Measurements from ENCODE around the gene ITGAL.

The ITGAL gene

DNA sequence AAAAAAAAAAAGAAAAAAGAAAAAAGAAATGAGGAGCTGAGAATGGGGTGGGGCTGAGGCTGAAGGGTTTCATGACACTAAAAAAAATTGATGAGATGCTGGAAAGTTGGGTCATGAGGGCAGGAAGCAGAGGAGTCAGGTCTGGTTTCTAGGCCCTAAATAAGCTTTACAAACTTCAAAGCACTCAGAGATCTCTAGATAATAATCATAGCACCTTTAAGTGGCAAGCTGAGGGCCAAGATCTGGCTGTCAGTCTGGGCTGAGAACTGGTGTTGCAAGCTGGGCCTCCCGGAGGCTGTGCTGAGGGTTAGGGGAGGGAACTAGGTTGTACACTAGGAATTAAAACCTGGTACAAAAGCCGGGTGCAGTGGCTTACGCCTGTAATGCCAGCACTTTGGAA, 79.2 kb downstream of the ITGAL start:
- TF ChIP-seq, protein P1, sequence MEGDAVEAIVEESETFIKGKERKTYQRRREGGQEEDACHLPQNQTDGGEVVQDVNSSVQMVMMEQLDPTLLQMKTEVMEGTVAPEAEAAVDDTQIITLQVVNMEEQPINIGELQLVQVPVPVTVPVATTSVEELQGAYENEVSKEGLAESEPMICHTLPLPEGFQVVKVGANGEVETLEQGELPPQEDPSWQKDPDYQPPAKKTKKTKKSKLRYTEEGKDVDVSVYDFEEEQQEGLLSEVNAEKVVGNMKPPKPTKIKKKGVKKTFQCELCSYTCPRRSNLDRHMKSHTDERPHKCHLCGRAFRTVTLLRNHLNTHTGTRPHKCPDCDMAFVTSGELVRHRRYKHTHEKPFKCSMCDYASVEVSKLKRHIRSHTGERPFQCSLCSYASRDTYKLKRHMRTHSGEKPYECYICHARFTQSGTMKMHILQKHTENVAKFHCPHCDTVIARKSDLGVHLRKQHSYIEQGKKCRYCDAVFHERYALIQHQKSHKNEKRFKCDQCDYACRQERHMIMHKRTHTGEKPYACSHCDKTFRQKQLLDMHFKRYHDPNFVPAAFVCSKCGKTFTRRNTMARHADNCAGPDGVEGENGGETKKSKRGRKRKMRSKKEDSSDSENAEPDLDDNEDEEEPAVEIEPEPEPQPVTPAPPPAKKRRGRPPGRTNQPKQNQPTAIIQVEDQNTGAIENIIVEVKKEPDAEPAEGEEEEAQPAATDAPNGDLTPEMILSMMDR (IDR thresholded peaks at IDR 0.05; ENCODE audit: low read depth, low read length), result no peak
- no peak for DNase-seq (ENCODE audit: extremely low read depth, low read depth)

- no peak for DNase-seq (ENCODE audit: extremely low read depth, low read depth)
- TF ChIP-seq, protein P1 (IDR thresholded peaks at IDR 0.05; ENCODE audit: low read depth, low read length), result no peak
Measured at GRCh38 chr16:30552956-30553355, 80.4 kb downstream of the ITGAL start.

DNA sequence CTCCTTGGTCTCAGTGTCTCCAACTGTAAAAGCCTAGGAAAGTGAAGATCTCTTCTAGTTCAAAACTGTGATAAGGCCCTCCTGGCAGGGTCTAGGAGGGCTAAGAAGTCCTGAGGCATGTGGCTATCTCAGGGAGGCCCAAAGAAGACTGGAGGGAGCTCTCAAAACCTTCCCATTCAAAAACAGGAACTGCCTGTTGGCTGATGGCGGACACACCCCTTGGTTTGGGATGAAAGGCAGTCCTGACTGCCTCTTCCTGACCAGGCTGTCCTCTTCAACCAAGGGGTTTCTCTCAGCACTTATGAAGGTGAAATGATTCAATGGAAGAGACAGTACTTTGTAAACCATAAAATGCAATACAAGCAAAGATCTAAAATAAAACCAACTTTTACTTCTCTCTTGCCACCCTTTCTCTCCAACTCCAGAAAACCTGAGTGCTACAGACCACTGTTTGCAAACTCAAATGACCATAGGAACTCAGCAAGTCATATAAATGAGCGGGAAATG, 80.9 kb downstream of the ITGAL start:
- TF ChIP-seq, protein P1 (IDR thresholded peaks at IDR 0.05; ENCODE audit: low read depth, low read length), result no peak
- DNase-seq (ENCODE audit: extremely low read depth, low read depth), result no peak

- no peak for DNase-seq (ENCODE audit: extremely low read depth, low read depth)
- TF ChIP-seq, protein P1 (IDR thresholded peaks at IDR 0.05; ENCODE audit: low read depth, low read length), result no peak
Measured at GRCh38 chr16:30554557-30555314, 82.2 kb downstream of the ITGAL start.

DNA sequence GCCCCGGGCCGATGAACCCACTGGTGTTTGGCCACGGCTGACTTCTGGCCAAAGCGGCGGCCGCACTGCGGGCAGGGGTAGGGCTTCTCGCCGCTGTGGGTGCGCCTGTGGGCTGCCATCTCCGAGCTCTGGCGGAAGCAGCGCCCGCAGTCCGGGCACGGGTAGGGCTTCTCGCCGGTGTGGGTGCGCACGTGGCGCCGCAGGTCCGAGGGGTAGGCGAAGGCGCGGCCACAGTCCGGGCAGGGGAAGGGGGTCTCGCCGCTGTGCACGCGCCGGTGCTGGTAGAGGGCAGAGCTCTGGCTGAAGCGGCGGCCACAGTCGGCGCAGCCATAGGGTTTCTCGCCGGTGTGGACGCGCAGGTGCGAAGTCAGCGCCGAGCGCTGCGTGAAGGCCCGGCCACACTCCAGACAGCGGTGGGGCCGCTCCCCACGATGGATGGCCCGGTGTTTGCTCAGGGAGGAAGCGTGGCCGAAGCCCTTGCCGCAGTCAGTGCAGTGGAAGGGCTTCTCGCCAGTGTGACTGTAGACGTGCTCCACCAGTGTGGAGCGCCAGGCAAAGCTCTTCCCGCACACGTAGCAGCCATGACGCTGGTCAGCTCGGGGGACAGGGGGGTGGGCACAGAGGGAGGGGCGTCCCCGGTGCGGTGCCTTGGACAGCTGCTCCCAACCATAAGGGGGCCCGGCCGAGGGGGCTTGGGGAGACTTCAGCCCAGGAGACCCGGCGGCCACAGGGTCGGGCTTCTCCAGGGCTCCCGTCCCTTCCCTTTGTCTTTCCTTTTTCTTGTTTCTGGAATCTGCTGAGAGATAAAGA, 83.0 kb downstream of the ITGAL start:
- TF ChIP-seq, protein P1 (IDR thresholded peaks at IDR 0.05; ENCODE audit: low read depth, low read length), result no peak

GRCh38 chr16:30556125-30556473, 83.6 kb downstream of the ITGAL start:
- TF ChIP-seq, protein P1 (IDR thresholded peaks at IDR 0.05; ENCODE audit: low read depth, low read length), result no peak
- no peak for DNase-seq (ENCODE audit: extremely low read depth, low read depth)

More for the DNA sequence above, 83.0 kb downstream of the ITGAL start:
- DNase-seq (ENCODE audit: extremely low read depth, low read depth), result no peak

DNA sequence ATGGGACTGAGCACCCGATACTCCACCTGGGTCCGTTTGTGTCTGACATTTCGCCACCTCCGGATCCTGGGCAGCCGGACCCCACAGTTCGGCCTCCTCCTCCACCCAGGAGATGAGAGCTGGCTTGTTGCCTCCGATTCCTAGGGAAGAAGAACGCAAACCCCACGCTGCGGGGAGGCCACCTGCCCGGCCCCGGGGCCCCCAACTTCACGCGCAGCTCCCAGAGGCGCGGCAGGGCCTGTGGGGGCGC, 85.1 kb downstream of the ITGAL start:
- no peak for DNase-seq (ENCODE audit: extremely low read depth, low read depth)
- TF ChIP-seq, protein P1 (IDR thresholded peaks at IDR 0.05; ENCODE audit: low read depth, low read length), result no peak
